Mesothelial cell of epicardium (in vitro differentiated cells): Measurements from ENCODE around the gene ERCC1. TPM values are rescaled to one million over a fixed set of nuclear protein-coding genes. Genes with fewer than 3 reads are reported as not detected.
"Not testable (repeated sequence)": the region's sequence is repeated elsewhere in the genome, so short reads cannot be mapped to it uniquely, and the experiment has no call there.

Source experiments
- DNase-seq, 2 experiments: peaks; one replicate each; pipeline ENCODE4 v3.0.0; 2021; ENCODE audit warnings: low spot score in 2 of 2; ENCODE audit not compliant: unreplicated experiment in 2 of 2
- H3K27ac Mint-ChIP-seq: 2 replicates; pipeline ENCODE4 v1.8.0; 2021; ENCODE audit warnings: mixed read lengths
- H3K27me3 Mint-ChIP-seq: 2 replicates; pipeline ENCODE4 v1.8.0; 2021; ENCODE audit warnings: low read depth, mixed read lengths
- H3K36me3 Mint-ChIP-seq: 2 replicates; pipeline ENCODE4 v1.8.0; 2021; ENCODE audit warnings: mixed read lengths
- H3K4me1 Mint-ChIP-seq: 2 replicates; pipeline ENCODE4 v1.8.0; 2021; ENCODE audit warnings: mixed read lengths
- H3K4me3 Mint-ChIP-seq: 2 replicates; pipeline ENCODE4 v1.8.0; 2021; ENCODE audit warnings: mild to moderate bottlenecking, moderate library complexity, mixed read lengths
- H3K9me3 Mint-ChIP-seq: 2 replicates; pipeline ENCODE4 v1.8.0; 2021; ENCODE audit warnings: mixed read lengths
- CTCF ChIP-seq: fragments of 200-600 bp; sonication (generic); IDR thresholded peaks from one replicate; pipeline ENCODE4 v1.5.0; 2021; ENCODE audit warnings: antibody characterized with exemption; ENCODE audit not compliant: unreplicated experiment
- total RNA-seq: library from RNA; stranded (reverse); gene quantifications from 3 replicates; pipeline ENCODE4 v1.2.1, GENCODE V29; 2021

Gene ERCC1
- total RNA-seq, 1 donor from 2014 or later = 96.4 TPM

GRCh38 chr19:45408121-45408520 is 15.6 kb downstream of the ERCC1 start:
- Mint-ChIP-seq H3K4me3 (peak overlapping the region; percentile 48), H3K9me3 (no peaks in the 10 kb centered on the region), H3K36me3 (peaks cover 20% of the 10 kb centered on the region), H3K27ac (peak overlapping the region; percentile 0), H3K27me3 (peaks cover 22% of the 10 kb centered on the region), H3K4me1 (peaks cover 32% of the 10 kb centered on the region)
- no peak for TF ChIP-seq CTCF
- no peak for DNase-seq

DNA sequence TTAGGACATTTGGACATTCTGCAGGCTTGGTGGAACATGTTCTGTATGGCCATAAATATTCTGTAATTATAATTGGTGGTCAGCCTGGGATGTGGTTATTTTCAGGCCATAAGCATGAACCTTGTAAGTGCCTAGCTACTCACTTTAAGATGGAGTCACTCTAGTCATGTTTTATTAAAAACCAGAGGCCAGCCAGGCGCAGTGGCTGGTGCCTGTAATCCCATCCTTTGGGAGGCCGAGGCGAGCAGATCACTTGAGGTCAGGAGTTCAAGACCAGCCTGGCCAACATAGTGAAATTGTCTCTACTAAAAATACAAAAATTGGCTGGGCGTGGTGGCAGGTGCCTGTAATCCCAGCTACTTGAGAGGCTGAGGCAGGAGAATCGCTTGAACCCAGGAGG is 16.1 kb downstream of the ERCC1 start:
- H3K27ac Mint-ChIP-seq, H3K9me3 Mint-ChIP-seq: not testable (repeated sequence)

DNA sequence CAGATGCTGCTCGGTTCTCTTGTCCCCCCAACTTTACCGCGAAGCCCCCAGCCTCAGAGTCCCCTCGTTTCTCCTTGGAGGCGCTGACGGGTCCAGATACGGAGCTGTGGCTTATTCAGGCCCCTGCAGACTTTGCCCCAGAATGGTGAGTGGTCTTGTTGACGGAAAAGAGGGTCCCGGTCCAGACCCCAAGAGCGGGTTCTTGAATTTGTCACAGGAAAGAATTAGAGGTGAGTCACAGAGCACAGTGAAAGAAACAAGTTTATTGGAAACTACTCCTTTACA is 16.7 kb downstream of the ERCC1 start:
- TF ChIP-seq CTCF = no peak
- Mint-ChIP-seq H3K27ac (no peak overlapping the region), H3K4me1 (peaks cover 39% of the 10 kb centered on the region), H3K36me3 (peaks cover 13% of the 10 kb centered on the region), H3K4me3 (peak overlapping the region; percentile 85), H3K27me3 (peaks cover 30% of the 10 kb centered on the region), H3K9me3 (no peaks in the 10 kb centered on the region)
- no peak for DNase-seq

More for the DNA sequence above, 16.1 kb downstream of the ERCC1 start:
- Mint-ChIP-seq H3K27me3 (peaks cover 28% of the 10 kb centered on the region), H3K4me3 (peak overlapping the region; percentile 85), H3K36me3 (peaks cover 17% of the 10 kb centered on the region), H3K4me1 (peaks cover 37% of the 10 kb centered on the region)
- DNase-seq = not testable (repeated sequence)

DNA sequence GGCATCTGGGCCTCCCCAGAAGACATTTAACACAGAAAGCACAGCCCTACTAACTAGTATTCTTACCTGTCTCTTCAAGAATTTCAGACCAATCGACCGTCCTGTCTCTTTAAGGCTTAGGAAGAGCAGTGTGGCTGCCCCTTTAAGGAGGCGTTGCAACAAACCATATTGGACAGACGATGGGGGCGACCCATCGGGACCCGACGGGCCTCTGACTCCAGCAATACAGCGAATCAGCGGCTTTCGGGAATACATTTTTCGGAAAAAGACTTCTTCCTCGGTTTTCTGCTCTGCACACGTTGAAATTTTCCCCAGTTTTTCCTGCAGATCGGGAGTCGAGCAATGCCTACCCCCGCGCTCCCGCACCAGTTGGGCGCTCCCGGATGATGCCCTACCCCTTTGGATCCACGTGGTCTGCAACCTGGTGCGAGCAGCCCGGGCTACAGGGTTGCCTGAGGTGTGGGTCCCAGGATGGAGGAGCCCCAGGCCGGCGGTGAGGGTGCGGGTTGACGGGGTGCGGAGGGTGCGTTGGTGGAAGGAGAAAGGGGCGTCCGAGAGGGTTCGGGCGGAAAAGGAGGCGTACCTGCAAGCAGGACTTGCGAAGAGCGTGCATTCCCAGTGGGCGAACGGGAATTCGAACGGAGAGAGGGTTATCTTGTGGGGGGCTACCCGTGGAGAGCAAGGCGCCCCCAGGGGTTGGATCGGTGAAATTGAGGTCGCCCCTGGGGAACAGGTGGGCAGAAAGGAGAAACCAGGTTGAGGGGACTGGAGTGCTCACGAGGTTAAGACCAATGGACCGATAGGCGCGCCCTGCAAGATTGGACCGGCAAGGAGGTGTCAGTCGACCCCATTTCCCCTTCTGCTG is 17.3 kb downstream of the ERCC1 start, which contains the start of gene POLR1G:
TSS of gene POLR1G (plus strand) at position 419 of the 865 bp plus-strand sequence. CDS start at position 472, 53 bp downstream.
- H3K27ac Mint-ChIP-seq = peak within 1 kb of the TSS; percentile 98
- DNase-seq = peak in 1 of 2 experiments; percentile 75
- TF ChIP-seq CTCF = no peak
- peak within 1 kb of the TSS; percentile 85 for H3K4me3 Mint-ChIP-seq
- peaks cover 39% of the 10 kb centered on the region for H3K4me1 Mint-ChIP-seq
- peaks cover 31% of the 10 kb centered on the region for H3K27me3 Mint-ChIP-seq
- H3K36me3 Mint-ChIP-seq = peaks cover 13% of the 10 kb centered on the region
- no peaks in the 10 kb centered on the region for H3K9me3 Mint-ChIP-seq

DNA sequence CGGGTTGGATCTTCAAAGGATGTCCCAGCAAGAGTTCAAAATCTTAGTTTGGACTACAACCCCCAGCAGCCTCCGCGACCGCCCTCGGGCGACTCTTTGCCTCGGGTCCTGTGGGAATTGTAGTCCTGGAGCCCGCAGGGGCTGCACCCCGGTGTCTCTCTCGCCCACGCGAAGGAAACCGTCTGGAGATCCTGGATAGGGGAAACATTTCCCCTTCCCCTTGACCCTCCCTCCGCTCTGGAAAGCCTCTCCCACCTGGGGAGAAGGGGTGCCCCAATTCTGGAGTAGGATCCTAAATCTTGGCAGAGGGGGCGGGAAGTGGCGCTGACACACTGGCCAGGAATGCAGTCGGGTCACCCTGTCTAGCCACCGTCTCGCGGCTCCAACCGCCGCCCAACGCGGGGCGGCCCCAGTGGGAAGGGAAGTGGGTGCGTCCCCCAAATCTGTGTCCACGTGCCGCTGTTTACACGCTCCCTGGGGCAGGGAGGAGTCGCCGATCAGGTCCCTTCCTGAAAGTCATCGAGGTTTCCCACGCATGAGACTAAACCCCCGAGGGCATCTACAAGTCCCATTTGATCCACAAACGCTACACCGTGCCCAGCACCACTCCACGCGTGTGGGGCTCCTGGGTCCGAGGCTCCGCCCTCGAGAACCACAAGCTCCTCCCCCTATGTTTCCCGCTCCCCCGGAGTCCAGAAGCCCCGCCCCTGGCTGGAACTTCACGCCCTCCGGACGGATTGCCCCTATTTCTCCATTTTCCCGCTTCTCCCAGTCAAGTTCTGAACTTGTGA is 18.1 kb downstream of the ERCC1 start:
- Mint-ChIP-seq H3K27ac (peak overlapping the region; percentile 98), H3K4me3 (peak overlapping the region; percentile 85), H3K36me3 (peaks cover 13% of the 10 kb centered on the region), H3K27me3 (peaks cover 31% of the 10 kb centered on the region), H3K9me3 (no peaks in the 10 kb centered on the region), H3K4me1 (peaks cover 39% of the 10 kb centered on the region)
- TF ChIP-seq CTCF = no peak
- peak; percentile 61 to 86 for DNase-seq
